ENCODE data around the gene FOXD1. TPM values are rescaled to one million over a fixed set of nuclear protein-coding genes. Genes with fewer than 3 reads are reported as not detected.
A peak's percentile ranks its signal among the peaks of the same experiment; 100 is the strongest.

The FOXD1 gene
- total and polyA plus RNA-seq, 9 of the 15 experiments (the other 6 are each of a cell fraction or from before 2014, with no cell fraction given), result 0.03 to 0.40 (median 0.10) TPM; not detected in 4

- TF ChIP-seq ZNF395 (CRISPR knock-in tag; IDR thresholded peaks at IDR 0.05) (0 out of 2 replicates have a peak, but pooled peaks have one; percentile 51), TCF15 (CRISPR knock-in tag; IDR thresholded peaks at IDR 0.05) (0 out of 2 replicates have a peak, but pooled peaks have one; percentile 27), POLR2H (tag; IDR thresholded peaks at IDR 0.05; ENCODE audit: low read depth) (peak; percentile 66), HBP1 (CRISPR knock-in tag; IDR thresholded peaks at IDR 0.05) (no peak), STAG1 (CRISPR knock-in tag; IDR thresholded peaks at IDR 0.05; ENCODE audit: borderline replicate concordance) (no peak), NCOA4 (IDR thresholded peaks at IDR 0.05; ENCODE audit: partially characterized antibody) (no peak), ADNP (tag; IDR thresholded peaks at IDR 0.05) (no peak), ZNF584 (CRISPR knock-in tag; IDR thresholded peaks at IDR 0.05; ENCODE audit: low read depth) (no peak), GATAD2A (IDR thresholded peaks at IDR 0.05) (no peak), ZNF318 (IDR thresholded peaks at IDR 0.05; ENCODE audit: borderline replicate concordance in 1 of 2, low read depth in 1 of 2) (no peak), IRF9 (tag; IDR thresholded peaks at IDR 0.05) (no peak), MYBL2 (IDR thresholded peaks at IDR 0.05; ENCODE audit: low read depth) (peak; percentile 59; the same call in 1 of the 2 replicates), MYBL2 (CRISPR knock-in tag; IDR thresholded peaks at IDR 0.05; ENCODE audit: borderline replicate concordance) (no peak)
Measured at GRCh38 chr5:73496984-73497457, 48.4 kb upstream of the FOXD1 start (continued).

Data from K562 (cell line).